ENCODE measurements around the gene KIAA0408.

KIAA0408 gene

DNA sequence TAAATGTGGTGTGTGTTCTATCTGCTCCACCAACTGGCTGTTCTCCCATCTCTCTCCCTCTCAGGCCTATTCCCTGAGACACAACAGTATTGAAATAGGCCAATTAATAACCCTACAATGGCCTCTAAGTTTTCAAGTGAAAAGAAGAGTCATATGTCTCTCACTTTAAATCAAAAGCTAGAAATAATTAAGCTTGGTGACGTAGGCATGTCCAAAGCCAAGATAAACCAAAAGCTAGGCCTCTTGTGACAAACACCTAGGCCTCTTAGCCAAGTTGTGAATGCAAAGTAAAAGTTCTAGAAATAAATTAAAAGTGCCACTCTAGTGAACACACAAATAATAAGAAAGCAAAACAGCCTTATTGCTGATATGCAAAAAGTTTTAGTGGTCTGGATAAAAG is 30.1 kb upstream of the KIAA0408 start:
- H3K4me3 ChIP-seq (ENCODE audit: low read depth, low read length) = no peak overlapping the region
- DNase-seq (ENCODE audit: low read depth) = no peak
- in situ Hi-C loops (cut with HindIII; ENCODE audit: low sequenced_read_pairs) = no loop called here
- TF ChIP-seq, protein P1, sequence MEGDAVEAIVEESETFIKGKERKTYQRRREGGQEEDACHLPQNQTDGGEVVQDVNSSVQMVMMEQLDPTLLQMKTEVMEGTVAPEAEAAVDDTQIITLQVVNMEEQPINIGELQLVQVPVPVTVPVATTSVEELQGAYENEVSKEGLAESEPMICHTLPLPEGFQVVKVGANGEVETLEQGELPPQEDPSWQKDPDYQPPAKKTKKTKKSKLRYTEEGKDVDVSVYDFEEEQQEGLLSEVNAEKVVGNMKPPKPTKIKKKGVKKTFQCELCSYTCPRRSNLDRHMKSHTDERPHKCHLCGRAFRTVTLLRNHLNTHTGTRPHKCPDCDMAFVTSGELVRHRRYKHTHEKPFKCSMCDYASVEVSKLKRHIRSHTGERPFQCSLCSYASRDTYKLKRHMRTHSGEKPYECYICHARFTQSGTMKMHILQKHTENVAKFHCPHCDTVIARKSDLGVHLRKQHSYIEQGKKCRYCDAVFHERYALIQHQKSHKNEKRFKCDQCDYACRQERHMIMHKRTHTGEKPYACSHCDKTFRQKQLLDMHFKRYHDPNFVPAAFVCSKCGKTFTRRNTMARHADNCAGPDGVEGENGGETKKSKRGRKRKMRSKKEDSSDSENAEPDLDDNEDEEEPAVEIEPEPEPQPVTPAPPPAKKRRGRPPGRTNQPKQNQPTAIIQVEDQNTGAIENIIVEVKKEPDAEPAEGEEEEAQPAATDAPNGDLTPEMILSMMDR (IDR thresholded peaks at IDR 0.05; ENCODE audit: low read depth, low read length, missing control alignments) = no peak

DNA sequence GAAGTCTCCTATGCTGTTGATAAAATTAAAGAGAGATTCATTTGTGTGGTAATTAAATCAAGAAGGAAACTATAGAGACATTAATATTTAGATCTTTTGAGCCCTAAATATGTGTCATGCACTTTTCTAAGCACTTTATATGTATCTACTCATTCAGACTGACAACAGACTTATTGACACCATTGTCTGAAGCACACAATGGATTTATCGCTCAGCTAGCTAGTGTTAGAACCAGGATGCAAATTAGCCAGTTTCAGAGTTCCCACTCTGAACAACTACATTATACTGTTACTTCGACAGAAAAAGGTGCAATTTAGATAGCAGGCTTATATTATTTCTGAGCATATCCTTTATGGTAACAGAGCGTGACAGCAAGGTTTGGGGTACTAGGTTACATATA is 27.7 kb upstream of the KIAA0408 start:
- in situ Hi-C loops (cut with HindIII; ENCODE audit: low sequenced_read_pairs) = no loop called here
- no peak for DNase-seq (ENCODE audit: low read depth)
- TF ChIP-seq, protein P1 (IDR thresholded peaks at IDR 0.05; ENCODE audit: low read depth, low read length, missing control alignments) = no peak
- H3K4me3 ChIP-seq (ENCODE audit: low read depth, low read length) = no peak overlapping the region

DNA sequence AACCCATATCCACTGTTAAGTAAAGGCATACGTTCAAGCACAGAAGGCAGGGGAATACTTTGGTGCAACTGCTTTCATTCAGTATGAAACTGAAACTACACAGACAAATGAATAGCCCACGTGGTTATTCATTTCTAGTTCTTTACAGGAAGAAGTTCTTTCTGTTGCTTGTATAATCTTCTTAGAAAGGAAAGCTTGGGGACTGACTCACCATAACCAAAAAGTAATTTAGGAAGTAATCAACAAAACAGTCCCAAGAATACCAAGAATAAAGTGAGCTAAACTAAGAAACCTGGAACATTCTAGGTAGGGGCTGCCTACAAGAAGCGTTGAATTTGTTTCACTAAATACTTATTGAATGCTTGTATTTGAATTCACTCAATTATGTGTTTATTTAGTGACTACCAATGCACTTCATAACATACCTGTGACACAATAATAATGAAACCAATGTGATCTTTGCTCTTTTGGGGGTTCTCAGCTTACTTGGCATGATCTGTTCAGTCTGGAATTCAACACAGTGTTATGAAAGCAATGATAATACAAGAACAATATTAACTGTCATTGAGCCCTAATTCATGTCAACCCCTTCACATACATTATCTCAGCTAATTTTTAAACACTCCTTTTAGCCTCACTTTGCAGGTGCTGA is 25.1 kb upstream of the KIAA0408 start:
- TF ChIP-seq, protein P1 (IDR thresholded peaks at IDR 0.05; ENCODE audit: low read depth, low read length, missing control alignments) = no peak
- in situ Hi-C loops (cut with HindIII; ENCODE audit: low sequenced_read_pairs) = no loop called here
- H3K4me3 ChIP-seq (ENCODE audit: low read depth, low read length) = no peak overlapping the region
- DNase-seq (ENCODE audit: low read depth) = peak; percentile 35

DNA sequence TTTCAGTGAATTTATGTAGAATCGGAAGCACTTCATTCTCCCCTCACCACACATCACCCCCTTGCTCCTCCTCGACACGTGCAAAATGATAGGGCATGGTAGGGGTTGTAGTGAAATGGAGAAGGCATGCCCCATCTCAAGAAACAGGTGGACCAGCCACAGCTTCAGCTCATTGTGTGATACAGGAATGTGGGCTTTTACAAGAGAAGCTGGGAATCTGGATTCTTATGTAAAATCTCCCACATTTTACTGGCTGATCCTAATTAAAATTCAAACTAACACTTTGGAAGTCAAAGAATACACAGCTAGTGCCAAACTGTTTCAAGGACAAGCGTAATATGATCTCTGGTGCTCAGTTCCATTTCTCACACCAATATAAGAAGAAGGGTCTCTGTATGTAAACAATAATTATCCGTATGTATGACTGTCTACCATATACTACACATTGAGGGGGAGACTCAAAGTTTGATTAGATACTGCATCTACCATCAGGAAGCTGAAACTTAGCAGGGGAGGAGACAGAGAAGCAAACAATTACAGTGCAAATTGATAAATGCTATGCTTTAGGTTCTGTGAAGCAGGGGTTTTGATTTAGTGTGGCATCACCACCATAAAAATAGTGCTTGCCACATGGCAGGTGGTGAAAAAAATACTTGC is 24.3 kb upstream of the KIAA0408 start:
- H3K4me3 ChIP-seq (ENCODE audit: low read depth, low read length) = no peak overlapping the region
- in situ Hi-C loops (cut with HindIII; ENCODE audit: low sequenced_read_pairs) = no loop called here
- TF ChIP-seq, protein P1 (IDR thresholded peaks at IDR 0.05; ENCODE audit: low read depth, low read length, missing control alignments) = no peak
- DNase-seq (ENCODE audit: low read depth) = no peak

DNA sequence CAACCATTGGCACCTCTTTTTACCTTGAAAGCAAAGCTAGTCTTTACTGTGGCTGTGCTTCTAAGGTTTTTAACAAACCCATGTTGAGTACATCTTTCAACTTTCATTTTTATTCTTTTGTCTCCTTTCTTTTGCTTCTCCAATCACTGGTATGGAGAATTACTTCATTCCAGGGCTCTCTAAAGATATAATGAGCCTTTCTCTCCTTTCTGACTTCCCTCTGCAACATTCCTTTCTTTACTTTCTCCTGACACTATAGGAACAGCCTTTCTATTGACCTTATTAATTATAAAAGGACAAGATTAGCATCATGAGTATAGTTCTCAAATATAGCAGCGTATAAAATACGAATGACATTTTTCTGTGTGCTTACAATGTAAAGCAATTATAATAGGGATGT is 23.1 kb upstream of the KIAA0408 start:
- DNase-seq (ENCODE audit: low read depth) = no peak
- H3K4me3 ChIP-seq (ENCODE audit: low read depth, low read length) = no peak overlapping the region
- in situ Hi-C loops (cut with HindIII; ENCODE audit: low sequenced_read_pairs) = no loop called here
- TF ChIP-seq, protein P1 (IDR thresholded peaks at IDR 0.05; ENCODE audit: low read depth, low read length, missing control alignments) = no peak

DNA sequence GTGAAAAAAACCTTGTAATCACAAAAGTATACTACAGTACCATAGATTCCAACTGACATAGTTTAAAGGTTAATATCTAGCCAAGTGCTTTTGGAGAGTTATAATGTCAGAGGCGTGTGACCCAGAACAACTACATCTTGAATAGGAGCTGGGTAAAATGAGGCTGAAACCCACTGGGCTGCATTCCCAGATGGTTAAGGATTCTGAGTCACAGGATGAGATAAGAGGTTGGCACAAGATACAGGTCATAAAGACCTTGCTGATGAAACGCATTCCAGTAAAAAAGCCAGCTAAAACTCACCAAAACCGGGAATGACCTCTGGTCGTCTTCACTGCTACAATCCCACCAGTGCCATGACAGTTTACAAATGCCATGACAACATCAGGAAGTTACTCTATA is 22.4 kb upstream of the KIAA0408 start:
- TF ChIP-seq, protein P1 (IDR thresholded peaks at IDR 0.05; ENCODE audit: low read depth, low read length, missing control alignments) = no peak
- no peak for DNase-seq (ENCODE audit: low read depth)
- no peak overlapping the region for H3K4me3 ChIP-seq (ENCODE audit: low read depth, low read length)
- in situ Hi-C loops (cut with HindIII; ENCODE audit: low sequenced_read_pairs) = no loop called here

Measured in astrocyte of the cerebellum (primary cell).